ENCODE results near the gene ALKBH7. TPM values are rescaled to one million over a fixed set of nuclear protein-coding genes. Genes with fewer than 3 reads are reported as not detected.

The ALKBH7 gene
- total and polyA plus RNA-seq, 2 donors, result 62.9 to 66.5 TPM

DNA sequence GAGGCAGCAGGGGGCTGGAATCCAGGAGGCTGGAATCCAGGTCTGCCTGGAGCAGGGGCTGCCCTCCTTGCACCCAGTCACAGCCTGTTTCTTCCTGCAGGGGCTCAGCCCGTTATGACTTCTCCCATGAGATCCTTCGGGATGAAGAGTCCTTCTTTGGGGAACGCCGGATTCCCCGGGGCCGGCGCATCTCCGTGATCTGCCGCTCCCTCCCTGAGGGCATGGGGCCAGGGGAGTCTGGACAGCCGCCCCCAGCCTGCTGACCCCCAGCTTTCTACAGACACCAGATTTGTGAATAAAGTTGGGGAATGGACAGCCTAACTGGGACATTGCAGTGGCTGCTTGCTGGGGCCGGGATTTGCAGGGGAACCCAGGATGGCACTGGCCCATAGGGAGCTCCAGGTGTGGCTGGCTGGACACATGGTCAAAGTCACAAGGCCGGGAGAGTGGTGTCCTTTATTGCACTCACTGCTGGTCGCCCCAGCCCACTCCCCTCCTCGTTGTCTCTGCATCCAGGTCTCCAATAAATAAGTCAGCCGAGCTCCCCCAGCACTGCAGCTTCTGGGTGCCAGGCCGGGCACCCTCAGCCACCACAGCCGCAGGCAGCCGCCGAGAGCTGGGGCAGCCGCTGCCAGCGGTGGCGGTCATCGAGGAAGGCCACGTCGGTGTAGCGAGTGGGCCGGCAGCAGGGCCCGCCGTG is 2.3 kb downstream of the ALKBH7 start:
- H3K4me3 ChIP-seq (ENCODE audit: low read length in 2 of 2), result no peak overlapping the region
- 98% methylated on average over 29 of the region's 29 CpGs for WGBS
- H3K27me3 ChIP-seq (ENCODE audit: control insufficient read depth in 2 of 2, insufficient read depth in 1 of 2, low read length in 1 of 2), result no peaks in the 10 kb centered on the region
- DNase-seq (ENCODE audit: low read depth in 6 of 9, low spot score in 9 of 9), result no peak
- H3K4me1 ChIP-seq (ENCODE audit: control insufficient read depth in 2 of 2, insufficient read depth in 2 of 2, low read length in 2 of 2), result peaks cover 7 to 12% of the 10 kb centered on the region in 2 donors
- H3K36me3 ChIP-seq (ENCODE audit: control insufficient read depth in 2 of 2, insufficient read depth in 2 of 2, low read length in 1 of 2), result peaks cover 15 to 39% of the 10 kb centered on the region in 2 donors
- peaks cover 0 to under 1% of the 10 kb centered on the region in 2 donors for H3K9me3 ChIP-seq (ENCODE audit: control insufficient read depth in 2 of 2, insufficient read depth in 1 of 2, low read length in 1 of 2)
- H3K27ac ChIP-seq (ENCODE audit: low read depth in 1 of 2, low read length in 1 of 2), result no peak overlapping the region

DNA sequence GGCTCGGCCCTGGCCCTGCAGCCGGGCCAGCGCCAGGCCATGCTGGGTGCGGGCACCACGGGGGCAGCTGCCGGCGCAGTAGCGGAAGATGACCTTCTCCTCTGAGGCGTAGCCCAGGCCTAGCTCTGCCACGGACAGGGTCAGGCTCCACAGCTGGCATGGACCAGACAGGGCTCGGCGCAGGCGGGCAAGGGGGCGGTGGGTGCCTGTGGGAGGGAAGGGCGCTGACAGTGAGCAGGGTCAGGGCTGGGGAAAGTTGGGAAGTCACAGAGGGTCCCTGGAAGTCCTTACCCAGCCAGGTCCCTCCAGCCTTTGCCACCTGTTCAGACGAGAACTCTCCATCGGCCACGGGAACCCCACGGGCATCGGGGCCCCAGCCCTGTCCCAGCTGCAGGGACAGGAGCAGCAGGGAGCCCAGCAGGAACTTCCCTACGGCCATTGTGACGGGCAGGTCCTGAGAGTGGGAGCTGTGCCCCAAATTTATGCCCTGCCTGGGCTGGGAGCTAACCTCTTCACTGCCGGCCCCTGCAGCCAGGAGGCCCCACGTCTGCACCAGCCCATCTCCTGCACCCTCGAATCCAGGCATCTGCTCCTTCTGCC is 2.9 kb downstream of the ALKBH7 start, which contains the start of gene PSPN:
PSPN (minus strand) TSS at position 523 of the 600 bp plus-strand sequence; CDS start at position 439, 84 bp downstream.
- Histone ChIP-seq H3K4me3 (ENCODE audit: low read length in 2 of 2) (no peak within 1 kb of the TSS), H3K4me1 (ENCODE audit: control insufficient read depth in 2 of 2, insufficient read depth in 2 of 2, low read length in 2 of 2) (peaks cover 7 to 12% of the 10 kb centered on the region in 2 donors), H3K27me3 (ENCODE audit: control insufficient read depth in 2 of 2, insufficient read depth in 1 of 2, low read length in 1 of 2) (no peaks in the 10 kb centered on the region), H3K36me3 (ENCODE audit: control insufficient read depth in 2 of 2, insufficient read depth in 2 of 2, low read length in 1 of 2) (peaks cover 22 to 45% of the 10 kb centered on the region in 2 donors), H3K9me3 (ENCODE audit: control insufficient read depth in 2 of 2, insufficient read depth in 1 of 2, low read length in 1 of 2) (peaks cover 1 to 5% of the 10 kb centered on the region in 2 donors), H3K27ac (ENCODE audit: low read depth in 1 of 2, low read length in 1 of 2) (no peak within 1 kb of the TSS)
- 98% methylated on average over 25 of the region's 25 CpGs for WGBS
- DNase-seq (ENCODE audit: low read depth in 6 of 9, low spot score in 9 of 9), result no peak

DNA sequence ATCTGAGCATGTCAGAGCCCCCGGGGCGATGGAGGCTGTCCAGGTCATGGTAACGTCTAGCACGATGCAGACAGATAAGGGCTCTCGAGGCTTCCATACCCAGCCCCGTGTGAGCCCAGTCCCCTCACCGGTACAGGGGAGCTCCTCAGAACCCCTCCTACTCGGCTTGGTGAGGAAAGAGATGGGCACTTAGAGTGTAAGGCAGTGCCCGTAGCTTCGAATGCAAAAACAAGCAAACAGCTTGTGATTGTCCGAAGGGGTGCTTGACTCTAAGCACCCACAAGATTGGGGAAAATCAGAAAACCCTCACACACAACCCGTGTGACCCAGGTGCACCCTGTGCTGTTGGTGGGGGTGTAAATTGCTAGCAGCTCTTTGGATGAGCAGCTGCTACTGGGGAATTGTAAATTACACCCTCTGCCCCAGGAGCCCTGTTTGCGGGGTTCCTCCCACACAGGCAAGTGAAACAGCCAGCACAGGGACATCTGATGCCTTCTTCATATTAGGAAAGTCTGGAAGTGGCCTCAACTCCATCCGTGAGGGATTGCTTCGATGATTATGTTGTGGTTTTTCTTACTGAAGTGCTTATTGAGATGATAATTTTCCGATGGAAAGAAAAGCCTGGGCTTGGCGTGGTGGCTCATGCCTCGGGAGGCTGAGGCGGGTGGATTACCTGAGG is 4.1 kb downstream of the ALKBH7 start:
- Histone ChIP-seq H3K4me3 (ENCODE audit: low read length in 2 of 2) (no peak overlapping the region), H3K9me3 (ENCODE audit: control insufficient read depth in 2 of 2, insufficient read depth in 1 of 2, low read length in 1 of 2) (peaks cover 1 to 5% of the 10 kb centered on the region in 2 donors), H3K36me3 (ENCODE audit: control insufficient read depth in 2 of 2, insufficient read depth in 2 of 2, low read length in 1 of 2) (peaks cover 33 to 57% of the 10 kb centered on the region in 2 donors), H3K27ac (ENCODE audit: low read depth in 1 of 2, low read length in 1 of 2) (no peak overlapping the region), H3K27me3 (ENCODE audit: control insufficient read depth in 2 of 2, insufficient read depth in 1 of 2, low read length in 1 of 2) (no peaks in the 10 kb centered on the region), H3K4me1 (ENCODE audit: control insufficient read depth in 2 of 2, insufficient read depth in 2 of 2, low read length in 2 of 2) (peaks cover 7 to 12% of the 10 kb centered on the region in 2 donors)
- 94% methylated on average over 19 of the region's 19 CpGs for WGBS
- no peak for DNase-seq (ENCODE audit: low read depth in 6 of 9, low spot score in 9 of 9)

DNA sequence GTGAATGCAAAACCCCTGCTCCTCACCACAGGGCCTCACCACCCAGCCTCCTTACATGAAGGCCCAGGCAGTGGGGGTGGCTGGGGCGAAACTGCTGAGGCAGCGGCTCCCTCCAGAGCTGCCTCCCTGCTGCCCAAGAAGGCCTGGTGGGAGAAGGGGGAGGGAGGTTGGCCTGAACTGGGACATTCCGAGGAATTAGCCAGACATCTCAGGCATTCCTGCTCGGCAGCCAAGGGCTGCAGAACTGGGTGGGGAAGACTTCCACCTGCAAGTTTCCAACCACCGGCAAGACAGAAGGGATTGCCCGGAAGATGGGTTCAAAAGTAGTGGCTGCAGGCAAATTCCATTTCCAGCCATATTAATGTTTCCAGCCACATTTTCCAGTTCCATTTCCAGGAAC is 5.4 kb downstream of the ALKBH7 start:
- Histone ChIP-seq H3K9me3 (ENCODE audit: control insufficient read depth in 2 of 2, insufficient read depth in 1 of 2, low read length in 1 of 2) (peaks cover 1 to 5% of the 10 kb centered on the region in 2 donors), H3K27ac (ENCODE audit: low read depth in 1 of 2, low read length in 1 of 2) (no peak overlapping the region), H3K4me1 (ENCODE audit: control insufficient read depth in 2 of 2, insufficient read depth in 2 of 2, low read length in 2 of 2) (peaks cover 3 to 7% of the 10 kb centered on the region in 2 donors), H3K4me3 (ENCODE audit: low read length in 2 of 2) (no peak overlapping the region), H3K36me3 (ENCODE audit: control insufficient read depth in 2 of 2, insufficient read depth in 2 of 2, low read length in 1 of 2) (peaks cover 44 to 67% of the 10 kb centered on the region in 2 donors), H3K27me3 (ENCODE audit: control insufficient read depth in 2 of 2, insufficient read depth in 1 of 2, low read length in 1 of 2) (no peaks in the 10 kb centered on the region)
- WGBS, result 92% methylated on average over 6 of the region's 6 CpGs
- no peak for DNase-seq (ENCODE audit: low read depth in 6 of 9, low spot score in 9 of 9)

DNA sequence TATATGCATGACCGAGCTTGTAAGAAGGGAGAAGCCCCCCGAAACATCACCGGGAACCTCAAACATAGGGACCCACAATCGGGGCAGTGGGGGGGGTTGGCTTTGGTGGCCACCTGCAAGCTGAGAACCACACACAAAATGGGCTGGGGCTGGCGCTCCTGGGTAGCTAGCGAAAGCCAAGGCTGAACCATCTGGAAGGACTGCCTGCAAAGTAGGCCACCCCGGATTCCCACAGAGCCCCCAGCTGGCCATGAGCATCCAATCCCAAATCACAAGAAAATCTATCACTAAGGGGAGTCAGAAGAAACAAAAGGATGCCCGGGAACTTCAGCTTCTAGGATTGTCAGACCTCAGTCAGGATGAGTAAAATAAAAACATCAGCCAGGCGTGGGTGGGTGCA is 5.9 kb downstream of the ALKBH7 start:
- H3K4me1 ChIP-seq (ENCODE audit: control insufficient read depth in 2 of 2, insufficient read depth in 2 of 2, low read length in 2 of 2), result peaks cover 2 to 6% of the 10 kb centered on the region in 2 donors
- no peaks in the 10 kb centered on the region for H3K27me3 ChIP-seq (ENCODE audit: control insufficient read depth in 2 of 2, insufficient read depth in 1 of 2, low read length in 1 of 2)
- 95% methylated on average over 9 of the region's 9 CpGs for WGBS
- peaks cover 48 to 72% of the 10 kb centered on the region in 2 donors for H3K36me3 ChIP-seq (ENCODE audit: control insufficient read depth in 2 of 2, insufficient read depth in 2 of 2, low read length in 1 of 2)
- H3K27ac ChIP-seq (ENCODE audit: low read depth in 1 of 2, low read length in 1 of 2), result no peak overlapping the region
- no peak overlapping the region for H3K4me3 ChIP-seq (ENCODE audit: low read length in 2 of 2)
- DNase-seq (ENCODE audit: low read depth in 6 of 9, low spot score in 9 of 9), result no peak
- peaks cover 1 to 5% of the 10 kb centered on the region in 2 donors for H3K9me3 ChIP-seq (ENCODE audit: control insufficient read depth in 2 of 2, insufficient read depth in 1 of 2, low read length in 1 of 2)

DNA sequence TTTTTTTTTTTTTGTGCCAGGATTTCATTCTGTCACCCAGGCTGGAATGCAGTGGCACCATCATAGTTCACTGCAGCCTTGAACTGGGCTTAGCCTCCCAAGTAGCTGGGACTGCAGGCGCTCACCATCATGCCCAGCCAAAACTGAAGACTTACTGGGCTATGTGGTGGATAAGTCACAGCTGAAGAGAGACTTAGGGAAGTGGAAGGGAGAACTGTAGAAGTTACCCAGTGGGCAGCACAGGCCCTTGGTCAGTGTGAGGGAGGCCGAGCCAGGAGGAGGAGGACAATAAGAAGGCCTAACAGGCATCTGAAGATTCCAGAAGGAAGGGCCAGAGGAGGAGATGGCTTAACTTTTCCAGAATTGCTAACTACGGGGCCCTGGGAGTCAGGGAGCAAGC is 7.2 kb downstream of the ALKBH7 start:
- Histone ChIP-seq H3K27ac (ENCODE audit: low read depth in 1 of 2, low read length in 1 of 2) (no peak overlapping the region), H3K4me3 (ENCODE audit: low read length in 2 of 2) (no peak overlapping the region), H3K27me3 (ENCODE audit: control insufficient read depth in 2 of 2, insufficient read depth in 1 of 2, low read length in 1 of 2) (no peaks in the 10 kb centered on the region), H3K36me3 (ENCODE audit: control insufficient read depth in 2 of 2, insufficient read depth in 2 of 2, low read length in 1 of 2) (peaks cover 55 to 73% of the 10 kb centered on the region in 2 donors), H3K4me1 (ENCODE audit: control insufficient read depth in 2 of 2, insufficient read depth in 2 of 2, low read length in 2 of 2) (no peaks in the 10 kb centered on the region), H3K9me3 (ENCODE audit: control insufficient read depth in 2 of 2, insufficient read depth in 1 of 2, low read length in 1 of 2) (peaks cover 1 to 5% of the 10 kb centered on the region in 2 donors)
- 98% methylated on average over 3 of the region's 3 CpGs for WGBS
- DNase-seq (ENCODE audit: low read depth in 6 of 9, low spot score in 9 of 9), result no peak

DNA sequence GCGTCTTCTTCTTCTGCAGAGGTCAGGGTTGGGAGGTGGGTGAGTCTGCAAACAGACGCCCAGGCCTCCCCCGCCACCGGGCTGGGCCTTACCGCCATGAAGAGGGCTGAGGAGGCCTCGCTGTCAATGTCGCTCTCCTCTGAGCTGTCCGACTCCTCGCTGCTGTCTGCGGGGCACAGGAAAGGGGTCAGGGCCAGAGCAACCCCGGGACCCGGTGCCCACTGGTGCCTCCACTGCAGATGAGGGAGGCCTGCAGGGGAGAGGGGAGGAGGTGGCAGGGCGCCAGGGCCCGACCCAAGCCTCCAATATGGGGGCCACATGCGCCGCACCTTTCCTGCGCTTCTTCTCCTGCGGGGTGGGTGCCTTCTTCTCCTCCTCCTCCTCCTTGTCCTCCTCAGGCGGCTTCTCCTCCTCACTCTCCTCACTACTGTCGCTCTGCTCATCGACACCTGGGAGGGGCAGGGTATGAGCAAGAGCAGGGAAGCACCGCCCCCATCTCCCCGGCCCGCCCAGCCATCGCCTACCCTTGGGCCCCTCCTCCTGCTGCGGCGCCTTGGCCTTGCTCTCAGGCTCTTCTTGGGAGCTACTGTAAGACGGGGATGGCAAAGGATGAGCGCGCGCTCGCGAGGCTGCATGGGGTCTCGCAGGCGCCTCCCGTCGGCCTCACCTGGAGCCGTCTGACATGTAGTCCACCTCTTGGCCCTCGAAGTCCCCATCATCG is 8.6 kb downstream of the ALKBH7 start:
- H3K9me3 ChIP-seq (ENCODE audit: control insufficient read depth in 2 of 2, insufficient read depth in 1 of 2, low read length in 1 of 2), result peaks cover 1 to 5% of the 10 kb centered on the region in 2 donors
- H3K27me3 ChIP-seq (ENCODE audit: control insufficient read depth in 2 of 2, insufficient read depth in 1 of 2, low read length in 1 of 2), result no peaks in the 10 kb centered on the region
- no peak for DNase-seq (ENCODE audit: low read depth in 6 of 9, low spot score in 9 of 9)
- peaks cover 60 to 75% of the 10 kb centered on the region in 2 donors for H3K36me3 ChIP-seq (ENCODE audit: control insufficient read depth in 2 of 2, insufficient read depth in 2 of 2, low read length in 1 of 2)
- no peak overlapping the region for H3K27ac ChIP-seq (ENCODE audit: low read depth in 1 of 2, low read length in 1 of 2)
- 96% methylated on average over 40 of the region's 40 CpGs for WGBS
- H3K4me1 ChIP-seq (ENCODE audit: control insufficient read depth in 2 of 2, insufficient read depth in 2 of 2, low read length in 2 of 2), result no peaks in the 10 kb centered on the region
- H3K4me3 ChIP-seq (ENCODE audit: low read length in 2 of 2), result no peak overlapping the region

DNA sequence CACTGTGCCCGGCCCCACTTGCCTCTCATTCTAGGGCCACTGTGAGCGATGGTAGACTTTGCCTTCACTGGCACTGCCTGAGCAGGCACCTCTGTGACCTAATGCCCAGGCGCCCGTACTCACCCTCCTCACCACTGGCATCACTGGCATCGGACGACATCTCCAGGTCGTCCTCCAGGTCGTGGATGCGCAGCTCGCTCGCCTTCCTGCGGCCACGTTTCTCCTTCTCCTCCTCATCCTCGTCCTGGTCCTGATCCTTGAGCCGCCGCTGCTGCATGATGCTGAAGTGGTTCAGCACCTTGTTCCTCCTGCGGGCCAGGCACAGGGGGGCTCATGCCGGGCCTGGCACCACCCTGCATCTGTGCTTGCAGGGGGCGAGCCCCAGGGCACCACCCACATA is 10.6 kb downstream of the ALKBH7 start:
- H3K27me3 ChIP-seq (ENCODE audit: control insufficient read depth in 2 of 2, insufficient read depth in 1 of 2, low read length in 1 of 2), result no peaks in the 10 kb centered on the region
- H3K4me1 ChIP-seq (ENCODE audit: control insufficient read depth in 2 of 2, insufficient read depth in 2 of 2, low read length in 2 of 2), result no peaks in the 10 kb centered on the region
- 98% methylated on average over 19 of the region's 19 CpGs for WGBS
- H3K4me3 ChIP-seq (ENCODE audit: low read length in 2 of 2), result no peak overlapping the region
- peaks cover 1 to 5% of the 10 kb centered on the region in 2 donors for H3K9me3 ChIP-seq (ENCODE audit: control insufficient read depth in 2 of 2, insufficient read depth in 1 of 2, low read length in 1 of 2)
- no peak overlapping the region for H3K27ac ChIP-seq (ENCODE audit: low read depth in 1 of 2, low read length in 1 of 2)
- DNase-seq (ENCODE audit: low read depth in 6 of 9, low spot score in 9 of 9), result no peak
- peaks cover 74 to 88% of the 10 kb centered on the region in 2 donors for H3K36me3 ChIP-seq (ENCODE audit: control insufficient read depth in 2 of 2, insufficient read depth in 2 of 2, low read length in 1 of 2)

All from thymus (tissue), 11 donors.